Ishikawa (cell line): ENCODE results near the gene RIOK3.

Experiments
- CEBPB ChIP-seq: IDR thresholded peaks from 2 replicates; pipeline ENCODE4 v1.6.1; 2012
- CREB1 ChIP-seq: IDR thresholded peaks from 2 replicates; pipeline ENCODE4 v1.6.1; 2012; ENCODE audit warnings: low read depth
- EGR1 ChIP-seq: IDR thresholded peaks from 2 replicates; pipeline ENCODE4 v1.6.1; 2012
- EP300 ChIP-seq: IDR thresholded peaks from 2 replicates; pipeline ENCODE4 v1.6.1; 2012; ENCODE audit warnings: borderline replicate concordance
- FOXM1 ChIP-seq: IDR thresholded peaks from 2 replicates; pipeline ENCODE4 v1.6.1; 2012; ENCODE audit warnings: low read depth, borderline replicate concordance
- MAX ChIP-seq: IDR thresholded peaks from 2 replicates; pipeline ENCODE4 v1.6.1; 2012
- NFIC ChIP-seq: IDR thresholded peaks from 2 replicates; pipeline ENCODE4 v1.6.1; 2012
- RAD21 ChIP-seq: IDR thresholded peaks from 2 replicates; pipeline ENCODE4 v1.6.1; 2012; ENCODE audit warnings: low read depth
- REST ChIP-seq: IDR thresholded peaks from 2 replicates; pipeline ENCODE4 v1.6.1; 2012; ENCODE audit warnings: low read depth, mild to moderate bottlenecking
- TAF1 ChIP-seq: IDR thresholded peaks from 2 replicates; pipeline ENCODE4 v1.6.1; 2012; ENCODE audit warnings: low read depth, mild to moderate bottlenecking
- TCF12 ChIP-seq: IDR thresholded peaks from 2 replicates; pipeline ENCODE4 v1.6.1; 2012; ENCODE audit warnings: low read depth
- TEAD4 ChIP-seq: IDR thresholded peaks from 2 replicates; pipeline ENCODE4 v1.6.1; 2012
- USF1 ChIP-seq: IDR thresholded peaks from 2 replicates; pipeline ENCODE4 v1.6.1; 2012
- YY1 ChIP-seq: IDR thresholded peaks from 2 replicates; pipeline ENCODE4 v1.6.1; 2012; ENCODE audit warnings: low read depth
- ZBTB7A ChIP-seq: IDR thresholded peaks from 2 replicates; pipeline ENCODE4 v1.6.1; 2012; ENCODE audit warnings: low read depth

Gene RIOK3

GRCh38 chr18:23448291-23448690, 4.8 kb upstream of the RIOK3 start:
- no peak for TF ChIP-seq EGR1
- no peak for TF ChIP-seq FOXM1
- TF ChIP-seq MAX, result no peak
- TF ChIP-seq ZBTB7A, result no peak
- no peak for TF ChIP-seq TEAD4
- no peak for TF ChIP-seq TCF12

GRCh38 chr18:23450022-23450421, 3.1 kb upstream of the RIOK3 start:
- TF ChIP-seq TCF12 (no peak), YY1 (no peak), RAD21 (no peak), REST (no peak), ZBTB7A (no peak), EGR1 (no peak), CEBPB (no peak), TEAD4 (no peak), EP300 (no peak), TAF1 (no peak), USF1 (no peak)

GRCh38 chr18:23451011-23451410, 2.1 kb upstream of the RIOK3 start:
- TF ChIP-seq TAF1 (no peak), TCF12 (no peak), EP300 (no peak), NFIC (no peak), TEAD4 (no peak), FOXM1 (no peak), EGR1 (no peak), CREB1 (no peak), YY1 (no peak), ZBTB7A (no peak), USF1 (no peak), MAX (no peak), REST (no peak), RAD21 (no peak), CEBPB (no peak)

GRCh38 chr18:23451491-23451890, 1.6 kb upstream of the RIOK3 start:
- no peak for TF ChIP-seq REST
- no peak for TF ChIP-seq MAX
- no peak for TF ChIP-seq TAF1
- no peak for TF ChIP-seq EGR1
- TF ChIP-seq TCF12, result no peak
- TF ChIP-seq NFIC, result no peak
- no peak for TF ChIP-seq YY1
- TF ChIP-seq ZBTB7A, result no peak
- no peak for TF ChIP-seq CREB1
- no peak for TF ChIP-seq CEBPB
- no peak for TF ChIP-seq RAD21
- TF ChIP-seq FOXM1, result no peak
- TF ChIP-seq EP300, result no peak

GRCh38 chr18:23452347-23452727, 750 bp upstream of the RIOK3 start:
- TF ChIP-seq TAF1 (no peak), CEBPB (no peak), RAD21 (no peak), EGR1 (no peak), ZBTB7A (no peak), NFIC (no peak), YY1 (no peak), CREB1 (no peak), TEAD4 (no peak), FOXM1 (no peak), TCF12 (no peak)
